Activated CD8-positive, alpha-beta T cell treated with anti-CD3 and anti-CD28 coated beads for 36 hours (primary cell): ENCODE measurements around the gene KIAA0930. TPM values are rescaled to one million over a fixed set of nuclear protein-coding genes. Genes with fewer than 3 reads are reported as not detected.

ENCODE experiments used
- ATAC-seq: fragments of 200-7000 bp; cut with Tn5 transposase; one replicate; pipeline ENCODE4 v1.10.0; 2021; ENCODE audit warnings: mild to moderate bottlenecking, moderate library complexity
- CTCF ChIA-PET: fragments of 350-600 bp; sonication (Branson Sonifier 250); formaldehyde crosslinking; loops from one replicate; lab custom pipeline; 2021; ENCODE audit warnings: antibody characterized with exemption; lab: Charles Lee
- POLR2A ChIA-PET: fragments of 350-600 bp; sonication (Branson Sonifier 250); formaldehyde crosslinking; loops from one replicate; lab custom pipeline; 2021; ENCODE audit warnings: antibody characterized with exemption; lab: Charles Lee
- DNase-seq: peaks from one replicate; pipeline ENCODE4 v3.0.0-alpha.2; 2020
- H3K27ac Mint-ChIP-seq: one replicate; pipeline ENCODE4 v1.8.0; 2021; ENCODE audit warnings: mild to moderate bottlenecking, mixed read lengths
- H3K27me3 Mint-ChIP-seq: one replicate; pipeline ENCODE4 v1.8.0; 2021; ENCODE audit warnings: mixed read lengths
- H3K36me3 Mint-ChIP-seq: one replicate; pipeline ENCODE4 v1.8.0; 2021; ENCODE audit warnings: low read depth, mixed read lengths
- H3K4me1 Mint-ChIP-seq: one replicate; pipeline ENCODE4 v1.8.0; 2021; ENCODE audit warnings: low read depth, mixed read lengths
- H3K4me3 Mint-ChIP-seq: one replicate; pipeline ENCODE4 v1.8.0; 2021; ENCODE audit warnings: mild to moderate bottlenecking, moderate library complexity, mixed read lengths
- H3K9me3 Mint-ChIP-seq: one replicate; pipeline ENCODE4 v1.8.0; 2021; ENCODE audit warnings: mixed read lengths
- intact Hi-C: fragments of 100-400 bp; cut with micrococcal nuclease; formaldehyde crosslinking; loops from one replicate; pipeline ENCODE4 v1.10.0; 2022
- total RNA-seq, 2 experiments: library from RNA; stranded (reverse); gene quantifications; one replicate each; pipeline ENCODE4 v1.2.3, GENCODE V29; 2021
- TF ChIP-seq, protein P1 (sequence below): fragments of 200-600 bp; IDR thresholded peaks from one replicate; pipeline ENCODE4 v1.8.0; 2022; ENCODE audit warnings: antibody characterized with exemption, mild to moderate bottlenecking

Gene KIAA0930
- total RNA-seq, 2 experiments from 2014 or later, result 38.4 to 40.4 TPM

GRCh38 chr22:45268958-45269844 is 28.5 kb upstream of the KIAA0930 start:
- DNase-seq (peak; percentile 83), ATAC-seq (peak; percentile 93)
- TF ChIP-seq, protein P1, sequence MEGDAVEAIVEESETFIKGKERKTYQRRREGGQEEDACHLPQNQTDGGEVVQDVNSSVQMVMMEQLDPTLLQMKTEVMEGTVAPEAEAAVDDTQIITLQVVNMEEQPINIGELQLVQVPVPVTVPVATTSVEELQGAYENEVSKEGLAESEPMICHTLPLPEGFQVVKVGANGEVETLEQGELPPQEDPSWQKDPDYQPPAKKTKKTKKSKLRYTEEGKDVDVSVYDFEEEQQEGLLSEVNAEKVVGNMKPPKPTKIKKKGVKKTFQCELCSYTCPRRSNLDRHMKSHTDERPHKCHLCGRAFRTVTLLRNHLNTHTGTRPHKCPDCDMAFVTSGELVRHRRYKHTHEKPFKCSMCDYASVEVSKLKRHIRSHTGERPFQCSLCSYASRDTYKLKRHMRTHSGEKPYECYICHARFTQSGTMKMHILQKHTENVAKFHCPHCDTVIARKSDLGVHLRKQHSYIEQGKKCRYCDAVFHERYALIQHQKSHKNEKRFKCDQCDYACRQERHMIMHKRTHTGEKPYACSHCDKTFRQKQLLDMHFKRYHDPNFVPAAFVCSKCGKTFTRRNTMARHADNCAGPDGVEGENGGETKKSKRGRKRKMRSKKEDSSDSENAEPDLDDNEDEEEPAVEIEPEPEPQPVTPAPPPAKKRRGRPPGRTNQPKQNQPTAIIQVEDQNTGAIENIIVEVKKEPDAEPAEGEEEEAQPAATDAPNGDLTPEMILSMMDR, result peak; percentile 93
- H3K4me3 Mint-ChIP-seq, result peak overlapping the region; percentile 68
- ChIA-PET POLR2A (interaction anchor here (0.7 to 0.9 kb wide), 2 partner anchors 25 to 165 kb away, joined by 3 to 4 read pairs; no protein-coding TSS in a partner anchor), CTCF (interaction anchor here (0.6 to 2.4 kb wide), 5 partner anchors 14 to 164 kb away, joined by 3 to 5 read pairs (median 3); partner anchors contain the start of gene FAM118A)
- peaks cover 6% of the 10 kb centered on the region for H3K4me1 Mint-ChIP-seq
- intact Hi-C loops, result loop anchor here (2.0 kb wide), 1 partner anchor 166 kb away; no protein-coding TSS in a partner anchor
- H3K27ac Mint-ChIP-seq, result peak overlapping the region; percentile 24
- H3K9me3 Mint-ChIP-seq, result no peaks in the 10 kb centered on the region
- H3K36me3 Mint-ChIP-seq, result no peaks in the 10 kb centered on the region
- peaks cover 13% of the 10 kb centered on the region for H3K27me3 Mint-ChIP-seq

DNA sequence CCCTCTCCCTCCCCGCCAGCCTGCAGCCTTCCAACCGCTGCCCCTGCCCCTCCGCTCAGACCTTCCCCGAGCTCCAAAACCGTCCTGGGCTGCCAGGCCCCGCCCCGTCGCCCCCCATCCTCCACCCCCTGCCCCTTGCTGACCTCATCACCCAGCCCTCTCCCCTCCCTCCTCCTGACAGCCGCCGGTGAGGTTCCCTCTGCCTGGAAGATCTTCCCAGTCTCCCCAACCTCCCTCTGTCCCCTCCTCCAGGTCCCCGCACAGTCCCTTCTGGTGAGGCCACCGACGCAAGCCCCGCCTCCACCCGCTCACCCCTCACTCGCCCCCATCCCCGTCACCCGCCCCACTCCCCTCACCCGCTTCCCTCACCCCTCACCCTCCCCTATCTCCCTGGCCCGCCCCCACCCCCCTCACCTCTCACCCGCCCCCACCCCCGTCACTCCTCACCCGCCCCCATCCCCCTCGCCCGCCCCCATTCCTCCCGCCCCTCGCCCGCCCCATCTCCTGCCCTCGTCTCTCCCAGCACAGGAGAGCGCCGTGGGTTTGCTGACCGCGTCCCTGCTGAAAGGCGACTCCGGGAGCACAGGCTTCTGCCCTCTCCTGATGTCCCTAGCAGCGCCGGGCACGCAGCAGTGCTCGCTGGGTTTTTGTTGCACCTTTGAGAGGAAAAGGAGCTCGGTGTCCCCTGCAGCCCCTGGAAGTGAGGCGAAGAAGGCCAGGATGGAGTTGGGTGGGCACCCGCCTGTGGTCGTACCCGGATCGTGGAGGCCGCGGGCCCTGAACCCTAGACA is 27.7 kb upstream of the KIAA0930 start:
- peaks cover 18% of the 10 kb centered on the region for H3K27me3 Mint-ChIP-seq
- ChIA-PET POLR2A (interaction anchor here (0.7 to 1.4 kb wide), 3 partner anchors 13 to 166 kb away, joined by 3 to 4 read pairs (median 3); no protein-coding TSS in a partner anchor), CTCF (interaction anchor here (1.0 to 2.4 kb wide), 2 partner anchors 34 to 38 kb away, joined by 3 to 5 read pairs; no protein-coding TSS in a partner anchor)
- ATAC-seq (peak; percentile 25), DNase-seq (no peak)
- no peaks in the 10 kb centered on the region for H3K9me3 Mint-ChIP-seq
- no peak overlapping the region for H3K27ac Mint-ChIP-seq
- H3K4me1 Mint-ChIP-seq, result peaks cover 8% of the 10 kb centered on the region
- H3K36me3 Mint-ChIP-seq, result no peaks in the 10 kb centered on the region
- TF ChIP-seq, protein P1, result no peak
- intact Hi-C loops, result loop anchor here (2.0 kb wide), 1 partner anchor 166 kb away; no protein-coding TSS in a partner anchor
- peak overlapping the region; percentile 68 for H3K4me3 Mint-ChIP-seq

DNA sequence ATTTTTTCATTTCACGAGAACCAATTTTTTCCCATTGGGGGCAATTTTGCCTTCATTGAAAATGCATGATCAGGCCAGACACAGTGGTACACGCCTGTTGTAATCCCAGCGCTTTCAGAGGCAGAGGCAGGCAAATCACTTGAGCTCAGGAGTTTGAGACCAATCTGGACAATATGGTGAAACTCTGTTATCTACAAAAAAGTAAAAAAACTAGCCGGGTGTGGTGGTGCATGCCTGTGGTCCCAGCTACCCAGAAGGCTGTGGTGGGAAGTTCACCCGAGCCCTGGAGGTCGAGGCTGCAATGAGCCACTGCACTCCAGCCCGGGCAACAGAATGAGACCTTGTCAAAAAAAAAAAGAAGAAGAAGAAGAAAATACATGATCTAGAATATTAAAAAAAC is 24.8 kb upstream of the KIAA0930 start:
- H3K36me3 Mint-ChIP-seq, result no peaks in the 10 kb centered on the region
- DNase-seq (no peak), ATAC-seq (no peak)
- intact Hi-C loops, result no loop called here
- TF ChIP-seq, protein P1, result no peak
- ChIA-PET POLR2A (no interaction called here), CTCF (no interaction called here)
- no peak overlapping the region for H3K4me3 Mint-ChIP-seq
- H3K9me3 Mint-ChIP-seq, result no peaks in the 10 kb centered on the region
- peaks cover 20% of the 10 kb centered on the region for H3K27me3 Mint-ChIP-seq
- H3K27ac Mint-ChIP-seq, result no peak overlapping the region
- H3K4me1 Mint-ChIP-seq, result peaks cover 8% of the 10 kb centered on the region

DNA sequence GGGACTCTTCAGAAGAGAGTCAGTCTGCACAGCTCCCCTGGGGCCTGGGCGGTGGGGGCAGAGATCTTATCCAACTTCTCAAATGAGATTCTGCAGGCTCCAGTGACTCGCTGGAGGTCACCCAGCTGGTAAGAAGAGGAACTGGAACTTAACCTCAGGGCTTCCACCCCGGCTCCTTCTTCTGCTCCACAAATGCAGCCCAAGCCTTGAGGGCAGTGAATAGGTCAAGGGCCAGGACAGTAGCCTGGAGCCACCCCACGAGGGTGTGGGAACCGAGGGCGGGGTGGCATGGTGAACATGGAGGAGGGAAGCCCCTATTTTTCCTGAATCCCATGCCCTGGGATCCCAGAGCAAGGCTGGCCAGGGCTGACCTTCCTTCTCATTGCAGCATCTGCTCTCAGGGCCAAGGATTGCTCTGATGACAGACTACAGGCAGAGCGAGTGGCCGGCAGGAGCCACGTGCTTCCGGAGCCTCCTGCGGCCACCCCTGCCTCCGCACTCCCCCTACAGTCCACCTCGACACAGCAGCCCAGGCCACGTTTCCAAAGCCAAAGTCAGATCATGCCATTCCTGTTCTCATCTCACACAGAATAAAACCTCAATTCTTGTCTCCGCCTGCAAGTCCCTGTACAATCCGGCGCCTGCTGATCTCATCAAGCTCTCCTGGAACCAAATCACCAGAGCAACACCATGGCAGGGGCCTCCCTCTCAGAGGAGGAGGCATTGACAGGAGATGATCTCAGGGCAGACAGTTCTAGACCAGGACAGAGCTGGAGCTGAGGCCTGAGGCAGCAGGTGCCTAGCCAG is 23.0 kb upstream of the KIAA0930 start:
- Mint-ChIP-seq H3K36me3 (no peaks in the 10 kb centered on the region), H3K4me1 (peaks cover 4% of the 10 kb centered on the region), H3K27ac (no peak overlapping the region), H3K4me3 (no peak overlapping the region), H3K9me3 (no peaks in the 10 kb centered on the region), H3K27me3 (peaks cover 14% of the 10 kb centered on the region)
- peak; percentile 25 for DNase-seq
- TF ChIP-seq, protein P1, result no peak
- peak; percentile 56 for ATAC-seq
- intact Hi-C loops, result no loop called here
- CTCF ChIA-PET, result no interaction called here
- POLR2A ChIA-PET, result no interaction called here
